Suprapubic skin (tissue), 3 donors: ENCODE data around the gene SENP1.

Source experiments
- POLR2A ChIP-seq, 2 donors: fragments of 450-650 bp; IDR thresholded peaks; one replicate each; pipeline ENCODE4 v1.6.1; 2017; ENCODE audit warnings: antibody characterized with exemption in 2 of 2, mild to moderate bottlenecking in 2 of 2, moderate library complexity in 2 of 2
- TF ChIP-seq, protein P1 (sequence below), 2 donors: fragments of 200-600 bp in 1 of 2; fragments of 450-650 bp in 1 of 2; sonication (generic) in 1 of 2; IDR thresholded peaks; one replicate each; pipeline ENCODE4 v1.5.1; 2016 to 2019; ENCODE audit warnings: antibody characterized with exemption in 2 of 2, mild to moderate bottlenecking in 1 of 2, moderate library complexity in 1 of 2

DNA sequence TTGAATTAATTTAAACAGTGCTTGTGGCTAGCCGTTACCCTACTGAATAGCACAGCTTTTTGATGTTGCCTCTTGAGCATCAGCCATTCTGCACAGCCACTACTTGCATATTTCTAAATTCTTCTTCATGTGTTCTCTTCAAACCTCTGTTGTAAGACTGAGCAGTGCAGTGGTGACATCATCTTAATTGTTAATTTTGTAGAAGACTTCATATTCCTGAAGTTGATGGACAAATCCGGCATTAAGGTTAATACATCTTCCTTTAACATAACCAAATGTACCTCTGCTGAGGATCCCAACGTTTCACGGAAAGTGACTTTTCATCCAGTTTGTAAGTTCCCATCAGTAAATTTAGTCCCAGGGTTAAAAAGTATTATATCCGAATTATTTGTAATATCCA lies 25.6 kb downstream of the SENP1 start:
- TF ChIP-seq, protein P1, sequence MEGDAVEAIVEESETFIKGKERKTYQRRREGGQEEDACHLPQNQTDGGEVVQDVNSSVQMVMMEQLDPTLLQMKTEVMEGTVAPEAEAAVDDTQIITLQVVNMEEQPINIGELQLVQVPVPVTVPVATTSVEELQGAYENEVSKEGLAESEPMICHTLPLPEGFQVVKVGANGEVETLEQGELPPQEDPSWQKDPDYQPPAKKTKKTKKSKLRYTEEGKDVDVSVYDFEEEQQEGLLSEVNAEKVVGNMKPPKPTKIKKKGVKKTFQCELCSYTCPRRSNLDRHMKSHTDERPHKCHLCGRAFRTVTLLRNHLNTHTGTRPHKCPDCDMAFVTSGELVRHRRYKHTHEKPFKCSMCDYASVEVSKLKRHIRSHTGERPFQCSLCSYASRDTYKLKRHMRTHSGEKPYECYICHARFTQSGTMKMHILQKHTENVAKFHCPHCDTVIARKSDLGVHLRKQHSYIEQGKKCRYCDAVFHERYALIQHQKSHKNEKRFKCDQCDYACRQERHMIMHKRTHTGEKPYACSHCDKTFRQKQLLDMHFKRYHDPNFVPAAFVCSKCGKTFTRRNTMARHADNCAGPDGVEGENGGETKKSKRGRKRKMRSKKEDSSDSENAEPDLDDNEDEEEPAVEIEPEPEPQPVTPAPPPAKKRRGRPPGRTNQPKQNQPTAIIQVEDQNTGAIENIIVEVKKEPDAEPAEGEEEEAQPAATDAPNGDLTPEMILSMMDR (IDR thresholded peaks at IDR 0.05), result no peak
- TF ChIP-seq POLR2A (IDR thresholded peaks at IDR 0.05), result no peak
